Activated T-cell treated with anti-CD3 and anti-CD28 coated beads for 48 hours (primary cell): ENCODE results near the gene ADAM11.
"Not testable (repeated sequence)": the region's sequence is repeated elsewhere in the genome, so short reads cannot be mapped to it uniquely, and the experiment has no call there.

ENCODE experiments used
- DNase-seq: peaks from one replicate; pipeline ENCODE4 v3.0.0-alpha.2; 2020; ENCODE audit warnings: low read depth

ADAM11 gene

GRCh38 chr17:44758414-44759085 lies at the start of gene ADAM11:
ADAM11 (plus strand) TSS chr17:44758988; CDS start chr17:44759200, 212 bp downstream.
- DNase-seq = no peak

GRCh38 chr17:44719444-44719843 lies 39.3 kb upstream of the ADAM11 start:
- no peak for DNase-seq

GRCh38 chr17:44722254-44722653 lies 36.5 kb upstream of the ADAM11 start:
- no peak for DNase-seq

GRCh38 chr17:44726121-44726520 lies 32.7 kb upstream of the ADAM11 start:
- not testable (repeated sequence) for DNase-seq

- DNase-seq = no peak
Measured at GRCh38 chr17:44733753-44734152, 25.0 kb upstream of the ADAM11 start.

- no peak for DNase-seq
Measured at GRCh38 chr17:44734272-44734671, 24.5 kb upstream of the ADAM11 start.

GRCh38 chr17:44736551-44737240 lies 22.1 kb upstream of the ADAM11 start:
- DNase-seq = no peak

GRCh38 chr17:44738214-44738906 lies 20.4 kb upstream of the ADAM11 start:
- no peak for DNase-seq

GRCh38 chr17:44741316-44741715 lies 17.5 kb upstream of the ADAM11 start:
- DNase-seq = no peak

- no peak for DNase-seq
Measured at GRCh38 chr17:44745301-44745700, 13.5 kb upstream of the ADAM11 start.

- DNase-seq = not testable (repeated sequence)
Measured at GRCh38 chr17:44745738-44746137, 13.1 kb upstream of the ADAM11 start.

GRCh38 chr17:44747566-44747965 lies 11.2 kb upstream of the ADAM11 start:
- no peak for DNase-seq

GRCh38 chr17:44749076-44749979 lies 9.5 kb upstream of the ADAM11 start:
- no peak for DNase-seq

- DNase-seq = no peak
Measured at GRCh38 chr17:44749980-44750318, 8.8 kb upstream of the ADAM11 start.

- no peak for DNase-seq
Measured at GRCh38 chr17:44751331-44751730, 7.5 kb upstream of the ADAM11 start.

GRCh38 chr17:44751806-44752205 lies 7.0 kb upstream of the ADAM11 start:
- DNase-seq = no peak

- DNase-seq = no peak
Measured at GRCh38 chr17:44752953-44753861, 5.6 kb upstream of the ADAM11 start.

- DNase-seq = no peak
Measured at GRCh38 chr17:44754276-44754675, 4.5 kb upstream of the ADAM11 start.

GRCh38 chr17:44755180-44755579 lies 3.6 kb upstream of the ADAM11 start:
- not testable (repeated sequence) for DNase-seq

- no peak for DNase-seq
Measured at GRCh38 chr17:44757045-44757917, 1.5 kb upstream of the ADAM11 start.
